ENCODE data around the gene GRK5.
A peak's percentile ranks its signal among the peaks of the same experiment; 100 is the strongest.

Gene GRK5

GRCh38 chr10:119384127-119384526 is 176.8 kb downstream of the GRK5 start:
- no peak for DNase-seq (ENCODE audit: low spot score)

GRCh38 chr10:119386666-119387065 is 179.3 kb downstream of the GRK5 start:
- DNase-seq (ENCODE audit: low spot score): no peak

GRCh38 chr10:119388849-119389345 is 181.5 kb downstream of the GRK5 start:
- DNase-seq (ENCODE audit: low spot score): no peak

GRCh38 chr10:119391440-119392251 is 184.3 kb downstream of the GRK5 start:
- peak; percentile 61 for DNase-seq (ENCODE audit: low spot score)

- DNase-seq (ENCODE audit: low spot score): no peak
Observed at GRCh38 chr10:119393019-119393418, 185.6 kb downstream of the GRK5 start.

- no peak for DNase-seq (ENCODE audit: low spot score)
Observed at GRCh38 chr10:119393421-119393820, 186.1 kb downstream of the GRK5 start.

GRCh38 chr10:119393845-119394244 is 186.5 kb downstream of the GRK5 start:
- DNase-seq (ENCODE audit: low spot score): no peak

- no peak for DNase-seq (ENCODE audit: low spot score)
Observed at GRCh38 chr10:119394657-119395279, 187.4 kb downstream of the GRK5 start.

- no peak for DNase-seq (ENCODE audit: low spot score)
Observed at GRCh38 chr10:119395280-119396007, 188.1 kb downstream of the GRK5 start.

GRCh38 chr10:119396008-119396708 is 188.8 kb downstream of the GRK5 start:
- DNase-seq (ENCODE audit: low spot score): no peak

- DNase-seq (ENCODE audit: low spot score): no peak
Observed at GRCh38 chr10:119396709-119397071, 189.3 kb downstream of the GRK5 start.

GRCh38 chr10:119397416-119397815 is 190.0 kb downstream of the GRK5 start:
- no peak for DNase-seq (ENCODE audit: low spot score)

GRCh38 chr10:119398996-119399395 is 191.6 kb downstream of the GRK5 start:
- DNase-seq (ENCODE audit: low spot score): no peak

- DNase-seq (ENCODE audit: low spot score): no peak
Observed at GRCh38 chr10:119399466-119399865, 192.1 kb downstream of the GRK5 start.

GRCh38 chr10:119401671-119402395 is 194.5 kb downstream of the GRK5 start:
- DNase-seq (ENCODE audit: low spot score): peak; percentile 98

GRCh38 chr10:119403921-119404320 is 196.6 kb downstream of the GRK5 start:
- no peak for DNase-seq (ENCODE audit: low spot score)

GRCh38 chr10:119404719-119405519 is 197.5 kb downstream of the GRK5 start:
- DNase-seq (ENCODE audit: low spot score): no peak

- DNase-seq (ENCODE audit: low spot score): no peak
Observed at GRCh38 chr10:119405520-119405807, 198.1 kb downstream of the GRK5 start.

- no peak for DNase-seq (ENCODE audit: low spot score)
Observed at GRCh38 chr10:119406137-119406536, 198.8 kb downstream of the GRK5 start.

GRCh38 chr10:119406601-119407253 is 199.4 kb downstream of the GRK5 start:
- DNase-seq (ENCODE audit: low spot score): no peak
